ENCODE data around the gene IL2. TPM values are rescaled to one million over a fixed set of nuclear protein-coding genes. Genes with fewer than 3 reads are reported as not detected.

IL2 gene
- total RNA-seq, 1 donor from 2014 or later = not detected

GRCh38 chr4:122403861-122404260 lies 52.7 kb downstream of the IL2 start:
- intact Hi-C loops (cut with DNase I) = no loop called here
- no peak for ATAC-seq
- no peak for DNase-seq (ENCODE audit: low spot score)

Other genes starting within 250 kb of the IL2 start
- gene ADAD1, start 77.7 kb downstream of the IL2 start, total RNA-seq = not detected
- not detected for gene IL21, start 164.3 kb upstream of the IL2 start, total RNA-seq

Measured in sciatic nerve (tissue), 2 donors.